ENCODE results near the gene FNBP1. TPM values are rescaled to one million over a fixed set of nuclear protein-coding genes. Genes with fewer than 3 reads are reported as not detected.
A peak's percentile ranks its signal among the peaks of the same experiment; 100 is the strongest.

Gene FNBP1
- total RNA-seq, 1 donor from 2014 or later = 47.1 TPM

- peaks cover 0 to 43% of the 10 kb centered on the region in 2 donors for H3K36me3 ChIP-seq
- H3K4me3 ChIP-seq = no peak overlapping the region
- no peaks in the 10 kb centered on the region for H3K27me3 ChIP-seq
- H3K9me3 ChIP-seq = no peaks in the 10 kb centered on the region
- TF ChIP-seq POLR2A (IDR thresholded peaks at IDR 0.05) (no peak), POLR2AphosphoS5 (IDR thresholded peaks at IDR 0.05; ENCODE audit: insufficient read depth in 1 of 2, low read depth in 1 of 2) (no peak), CTCF (IDR thresholded peaks at IDR 0.05) (no peak)
- no peaks in the 10 kb centered on the region for H3K4me1 ChIP-seq
- no peak for DNase-seq (ENCODE audit: extremely low spot score in 2 of 2)
- H3K27ac ChIP-seq = no peak overlapping the region
- intact Hi-C loops (cut with DNase I) = no loop called here
Observed at GRCh38 chr9:129858167-129858962, 184.6 kb downstream of the FNBP1 start.

- no peak overlapping the region for H3K27ac ChIP-seq
- no peak for DNase-seq (ENCODE audit: extremely low spot score in 2 of 2)
- H3K9me3 ChIP-seq = no peaks in the 10 kb centered on the region
- no peak overlapping the region for H3K4me3 ChIP-seq
- no peak for TF ChIP-seq POLR2A (IDR thresholded peaks at IDR 0.05)
- no peak for TF ChIP-seq CTCF (IDR thresholded peaks at IDR 0.05)
- no peak for TF ChIP-seq POLR2AphosphoS5 (IDR thresholded peaks at IDR 0.05; ENCODE audit: insufficient read depth in 1 of 2, low read depth in 1 of 2)
- no peaks in the 10 kb centered on the region for H3K4me1 ChIP-seq
- no peaks in the 10 kb centered on the region for H3K27me3 ChIP-seq
- intact Hi-C loops (cut with DNase I) = no loop called here
- H3K36me3 ChIP-seq = peaks cover 0 to 52% of the 10 kb centered on the region in 2 donors
Observed at GRCh38 chr9:129857207-129857606, 185.8 kb downstream of the FNBP1 start.

- intact Hi-C loops (cut with DNase I) = no loop called here
- peaks cover 0 to 40% of the 10 kb centered on the region in 2 donors for H3K36me3 ChIP-seq
- no peak overlapping the region for H3K27ac ChIP-seq
- no peak overlapping the region for H3K4me3 ChIP-seq
- DNase-seq (ENCODE audit: extremely low spot score in 2 of 2) = no peak
- no peaks in the 10 kb centered on the region for H3K9me3 ChIP-seq
- no peaks in the 10 kb centered on the region for H3K4me1 ChIP-seq
- H3K27me3 ChIP-seq = no peaks in the 10 kb centered on the region
- TF ChIP-seq POLR2AphosphoS5 (IDR thresholded peaks at IDR 0.05; ENCODE audit: insufficient read depth in 1 of 2, low read depth in 1 of 2) (no peak), CTCF (IDR thresholded peaks at IDR 0.05) (no peak), POLR2A (IDR thresholded peaks at IDR 0.05) (no peak)
Observed at GRCh38 chr9:129854588-129855110, 188.3 kb downstream of the FNBP1 start.

- Histone ChIP-seq H3K9me3 (no peaks in the 10 kb centered on the region), H3K27ac (no peak overlapping the region), H3K4me3 (no peak overlapping the region), H3K4me1 (no peaks in the 10 kb centered on the region), H3K36me3 (peaks cover 0 to 36% of the 10 kb centered on the region in 2 donors), H3K27me3 (no peaks in the 10 kb centered on the region)
- no peak for DNase-seq (ENCODE audit: extremely low spot score in 2 of 2)
- intact Hi-C loops (cut with DNase I) = no loop called here
- TF ChIP-seq POLR2A (IDR thresholded peaks at IDR 0.05) (no peak), CTCF (IDR thresholded peaks at IDR 0.05) (no peak), POLR2AphosphoS5 (IDR thresholded peaks at IDR 0.05; ENCODE audit: insufficient read depth in 1 of 2, low read depth in 1 of 2) (no peak)
Observed at GRCh38 chr9:129853614-129854013, 189.4 kb downstream of the FNBP1 start.

- Histone ChIP-seq H3K36me3 (peaks cover 0 to 27% of the 10 kb centered on the region in 2 donors), H3K9me3 (no peaks in the 10 kb centered on the region), H3K27ac (no peak overlapping the region), H3K4me3 (no peak overlapping the region), H3K4me1 (peaks cover 8% of the 10 kb centered on the region), H3K27me3 (no peaks in the 10 kb centered on the region)
- TF ChIP-seq POLR2AphosphoS5 (IDR thresholded peaks at IDR 0.05; ENCODE audit: insufficient read depth in 1 of 2, low read depth in 1 of 2) (peak in 1 of 2 donors; percentile 19), POLR2A (IDR thresholded peaks at IDR 0.05) (no peak), CTCF (IDR thresholded peaks at IDR 0.05) (no peak)
- intact Hi-C loops (cut with DNase I) = no loop called here
- no peak for DNase-seq (ENCODE audit: extremely low spot score in 2 of 2)
Observed at GRCh38 chr9:129852579-129852978, 190.4 kb downstream of the FNBP1 start.

Measured in vagina (tissue), 2 donors.